ENCODE data around the gene NAXD.

DNA sequence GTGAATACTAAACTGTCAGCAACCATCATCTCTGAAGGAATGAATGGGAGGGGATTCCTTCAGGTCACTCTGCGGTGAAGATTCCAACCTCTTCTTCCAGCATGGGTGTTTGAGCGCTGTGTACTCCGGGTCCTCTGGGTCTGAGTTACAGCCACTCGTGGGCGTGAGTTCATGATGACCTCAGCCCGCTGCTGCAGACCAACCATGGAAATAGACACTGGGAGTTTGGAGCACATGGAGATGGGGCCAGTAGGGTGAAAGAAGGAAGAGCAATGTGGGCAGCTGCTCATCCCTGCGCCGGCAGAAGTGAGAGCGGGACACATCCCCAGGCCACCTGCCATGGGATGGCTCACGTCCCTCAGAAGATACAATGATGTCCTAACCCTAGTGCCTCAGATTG is 37.0 kb upstream of the NAXD start:
- TF ChIP-seq, protein P1, sequence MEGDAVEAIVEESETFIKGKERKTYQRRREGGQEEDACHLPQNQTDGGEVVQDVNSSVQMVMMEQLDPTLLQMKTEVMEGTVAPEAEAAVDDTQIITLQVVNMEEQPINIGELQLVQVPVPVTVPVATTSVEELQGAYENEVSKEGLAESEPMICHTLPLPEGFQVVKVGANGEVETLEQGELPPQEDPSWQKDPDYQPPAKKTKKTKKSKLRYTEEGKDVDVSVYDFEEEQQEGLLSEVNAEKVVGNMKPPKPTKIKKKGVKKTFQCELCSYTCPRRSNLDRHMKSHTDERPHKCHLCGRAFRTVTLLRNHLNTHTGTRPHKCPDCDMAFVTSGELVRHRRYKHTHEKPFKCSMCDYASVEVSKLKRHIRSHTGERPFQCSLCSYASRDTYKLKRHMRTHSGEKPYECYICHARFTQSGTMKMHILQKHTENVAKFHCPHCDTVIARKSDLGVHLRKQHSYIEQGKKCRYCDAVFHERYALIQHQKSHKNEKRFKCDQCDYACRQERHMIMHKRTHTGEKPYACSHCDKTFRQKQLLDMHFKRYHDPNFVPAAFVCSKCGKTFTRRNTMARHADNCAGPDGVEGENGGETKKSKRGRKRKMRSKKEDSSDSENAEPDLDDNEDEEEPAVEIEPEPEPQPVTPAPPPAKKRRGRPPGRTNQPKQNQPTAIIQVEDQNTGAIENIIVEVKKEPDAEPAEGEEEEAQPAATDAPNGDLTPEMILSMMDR (IDR thresholded peaks at IDR 0.05; ENCODE audit: low read length): no peak
- no peak for TF ChIP-seq EZH2phosphoT487 (IDR thresholded peaks at IDR 0.05; ENCODE audit: low read length)
- TF ChIP-seq EZH2 (optimal IDR thresholded peaks at IDR 0.05; ENCODE audit: low read depth, low read length): no peak
